ENCODE results near the gene IGF2BP3. TPM values are rescaled to one million over a fixed set of nuclear protein-coding genes. Genes with fewer than 3 reads are reported as not detected.

Gene IGF2BP3
- total and polyA plus RNA-seq, 8 donors: 0.09 to 1.3 (median 0.55) TPM

DNA sequence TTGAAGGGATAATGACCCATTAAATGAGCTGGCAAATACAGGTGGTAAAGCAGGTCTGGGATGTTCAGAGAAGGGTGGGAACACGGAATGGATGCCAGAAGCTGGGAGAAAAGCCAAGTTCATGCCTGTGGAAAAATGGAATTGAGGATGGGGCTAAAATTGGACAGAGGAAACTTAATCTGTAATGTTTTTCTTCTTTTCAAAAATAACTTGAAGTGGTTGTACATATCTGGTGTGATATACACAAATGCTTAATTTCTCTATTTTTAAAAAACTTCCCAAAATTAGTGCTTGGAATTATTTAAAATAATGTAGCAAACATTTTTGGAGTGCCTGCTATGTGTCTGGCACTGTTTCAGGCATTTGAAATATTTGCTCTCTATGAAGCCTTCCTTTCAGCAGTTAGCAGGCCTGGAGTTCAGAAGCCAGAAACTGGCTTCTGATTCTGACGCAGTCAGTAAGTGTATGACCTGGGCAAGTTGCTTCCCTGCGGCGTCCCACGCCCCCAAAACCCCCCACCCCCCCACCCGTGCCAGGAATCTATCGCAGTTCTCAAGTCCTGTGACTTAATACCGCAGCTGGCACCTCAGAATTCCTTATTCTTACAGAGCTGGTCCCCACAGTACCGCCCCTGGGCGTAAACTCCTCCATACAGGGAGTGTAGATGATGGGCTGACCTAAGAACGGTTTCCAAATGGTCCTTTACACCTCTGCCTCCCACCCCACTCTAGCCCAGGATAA is 172.0 kb downstream of the IGF2BP3 start:
- Histone ChIP-seq H3K9me3 (no peaks in the 10 kb centered on the region), H3K27ac (peak overlapping the region; percentile 65 to 75 (median 71)), H3K27me3 (no peaks in the 10 kb centered on the region), H3K4me1 (peaks cover 0 to 22% (median 8%) of the 10 kb centered on the region in 3 donors), H3K36me3 (peaks cover 0 to 9% (median 0%) of the 10 kb centered on the region in 3 donors), H3K4me3 (peak overlapping the region in 3 of 4 donors; percentile 84 to 95 (median 93))
- DNase-seq (peak in 3 of 6 donors; percentile 13 to 20 (median 19)), FAIRE-seq (no peak), ATAC-seq (peak in 2 of 4 donors; percentile 13 to 22)
- 58 to 69% methylated on average over 11 of the region's 11 CpGs for WGBS, 2 donors
- intact Hi-C loops (cut with DNase I): no loop called here
- TF ChIP-seq, protein P1, sequence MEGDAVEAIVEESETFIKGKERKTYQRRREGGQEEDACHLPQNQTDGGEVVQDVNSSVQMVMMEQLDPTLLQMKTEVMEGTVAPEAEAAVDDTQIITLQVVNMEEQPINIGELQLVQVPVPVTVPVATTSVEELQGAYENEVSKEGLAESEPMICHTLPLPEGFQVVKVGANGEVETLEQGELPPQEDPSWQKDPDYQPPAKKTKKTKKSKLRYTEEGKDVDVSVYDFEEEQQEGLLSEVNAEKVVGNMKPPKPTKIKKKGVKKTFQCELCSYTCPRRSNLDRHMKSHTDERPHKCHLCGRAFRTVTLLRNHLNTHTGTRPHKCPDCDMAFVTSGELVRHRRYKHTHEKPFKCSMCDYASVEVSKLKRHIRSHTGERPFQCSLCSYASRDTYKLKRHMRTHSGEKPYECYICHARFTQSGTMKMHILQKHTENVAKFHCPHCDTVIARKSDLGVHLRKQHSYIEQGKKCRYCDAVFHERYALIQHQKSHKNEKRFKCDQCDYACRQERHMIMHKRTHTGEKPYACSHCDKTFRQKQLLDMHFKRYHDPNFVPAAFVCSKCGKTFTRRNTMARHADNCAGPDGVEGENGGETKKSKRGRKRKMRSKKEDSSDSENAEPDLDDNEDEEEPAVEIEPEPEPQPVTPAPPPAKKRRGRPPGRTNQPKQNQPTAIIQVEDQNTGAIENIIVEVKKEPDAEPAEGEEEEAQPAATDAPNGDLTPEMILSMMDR (IDR thresholded peaks at IDR 0.05): no peak

DNA sequence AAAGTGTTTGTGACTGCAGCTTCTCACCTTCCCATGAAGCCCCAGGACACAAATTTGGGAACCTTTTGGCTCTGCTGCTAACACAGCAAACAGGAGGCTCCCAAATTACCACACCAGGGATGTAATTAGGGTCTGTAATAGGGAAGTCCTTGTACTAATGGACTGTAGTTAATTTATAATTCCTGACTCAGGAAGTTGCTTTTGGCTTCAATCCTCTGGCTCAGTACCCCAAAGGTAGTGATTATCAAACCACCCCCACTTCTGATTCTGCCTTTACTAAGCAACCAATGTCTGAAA is 174.9 kb downstream of the IGF2BP3 start:
- peaks cover 0 to 8% (median 3%) of the 10 kb centered on the region in 3 donors for H3K4me1 ChIP-seq
- no peaks in the 10 kb centered on the region for H3K27me3 ChIP-seq
- FAIRE-seq (no peak), ATAC-seq (no peak), DNase-seq (no peak)
- no peak overlapping the region for H3K27ac ChIP-seq
- no peaks in the 10 kb centered on the region for H3K9me3 ChIP-seq
- no peaks in the 10 kb centered on the region for H3K36me3 ChIP-seq
- TF ChIP-seq, protein P1 (IDR thresholded peaks at IDR 0.05): no peak
- H3K4me3 ChIP-seq: no peak overlapping the region
- intact Hi-C loops (cut with DNase I): no loop called here

DNA sequence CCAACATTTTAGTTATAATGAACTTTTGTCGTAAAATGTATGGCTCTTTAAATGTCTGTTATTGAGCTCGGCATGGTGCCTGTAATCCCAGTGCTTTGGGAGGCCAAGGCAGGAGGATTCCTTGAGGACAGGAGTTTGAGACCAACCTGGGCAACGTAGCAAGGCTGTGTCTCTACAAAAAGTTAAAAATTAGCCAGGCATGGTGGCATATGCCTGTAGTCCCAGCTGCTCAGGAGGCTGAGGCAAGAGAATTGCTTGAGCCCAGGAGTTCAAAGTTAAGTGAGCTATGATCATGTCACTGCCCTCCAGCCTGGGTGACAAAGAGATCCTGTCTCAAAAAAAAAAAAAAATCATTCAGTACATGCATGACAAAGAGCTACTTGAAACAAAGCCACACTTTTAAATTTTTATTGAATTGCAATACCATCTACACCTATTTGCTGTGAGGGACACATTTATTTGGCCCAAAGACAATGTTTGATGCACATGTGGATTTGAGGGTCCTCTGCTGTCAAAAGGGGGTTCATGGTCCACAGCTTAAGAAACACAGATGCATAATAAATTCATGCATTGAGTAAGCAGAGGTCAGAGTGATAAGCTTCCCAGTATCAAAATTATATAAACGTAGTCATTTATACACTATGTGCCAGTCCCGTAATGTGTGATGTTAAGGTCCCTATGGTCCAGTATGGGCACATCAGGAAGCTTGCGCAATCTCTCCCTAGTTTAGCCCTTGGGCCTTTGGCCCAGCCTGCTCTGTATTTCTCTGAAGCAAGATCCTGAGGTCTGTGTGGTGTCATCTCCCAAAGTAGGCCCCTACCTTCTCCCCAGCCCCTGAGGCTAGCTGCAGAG is 175.5 kb downstream of the IGF2BP3 start:
- WGBS, 2 donors: 80 to 82% methylated on average over 6 of the region's 6 CpGs
- no peak for DNase-seq
- no peaks in the 10 kb centered on the region for H3K27me3 ChIP-seq
- H3K36me3 ChIP-seq: no peaks in the 10 kb centered on the region
- no peaks in the 10 kb centered on the region for H3K9me3 ChIP-seq
- no peak for ATAC-seq
- no peak for FAIRE-seq
- H3K4me1 ChIP-seq: peaks cover 0 to 3% (median 0%) of the 10 kb centered on the region in 3 donors
- H3K27ac ChIP-seq: no peak overlapping the region
- intact Hi-C loops (cut with DNase I): no loop called here
- no peak overlapping the region for H3K4me3 ChIP-seq
- TF ChIP-seq, protein P1 (IDR thresholded peaks at IDR 0.05): no peak

DNA sequence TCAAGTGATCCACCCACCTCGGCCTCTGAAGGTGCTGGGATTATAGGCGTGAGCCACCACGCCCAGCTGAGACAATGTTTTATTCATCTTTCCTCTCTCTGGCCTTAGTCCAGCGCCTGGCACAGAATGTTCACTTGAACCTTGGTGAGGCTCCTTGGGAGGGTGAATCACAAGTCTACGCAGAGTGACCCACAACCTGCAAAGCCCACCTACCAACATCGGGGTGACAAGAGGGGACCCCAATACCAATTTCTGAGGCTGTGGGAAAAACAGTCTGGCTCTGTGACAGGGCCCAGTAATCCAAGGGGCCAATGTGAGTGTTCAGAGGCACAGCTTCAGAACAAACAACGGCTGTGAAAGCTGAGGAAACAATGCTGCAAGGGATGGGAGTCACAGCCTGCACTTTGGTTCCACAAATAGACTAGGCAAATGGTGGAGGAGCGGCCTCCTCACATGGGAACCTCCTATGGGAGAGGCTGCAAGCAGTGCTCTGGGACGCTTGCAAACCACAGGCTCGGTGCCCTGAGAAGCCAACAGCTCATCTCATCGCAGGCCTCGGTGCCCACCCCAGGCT is 176.7 kb downstream of the IGF2BP3 start:
- FAIRE-seq (no peak), DNase-seq (no peak), ATAC-seq (no peak)
- TF ChIP-seq, protein P1 (IDR thresholded peaks at IDR 0.05): no peak
- intact Hi-C loops (cut with DNase I): no loop called here
- H3K9me3 ChIP-seq: no peaks in the 10 kb centered on the region
- no peak overlapping the region for H3K4me3 ChIP-seq
- no peaks in the 10 kb centered on the region for H3K4me1 ChIP-seq
- no peak overlapping the region for H3K27ac ChIP-seq
- WGBS, 2 donors: 88 to 95% methylated on average over 12 of the region's 12 CpGs
- H3K27me3 ChIP-seq: no peaks in the 10 kb centered on the region
- H3K36me3 ChIP-seq: no peaks in the 10 kb centered on the region

All from pancreas (tissue), 10 donors.